ENCODE results near the gene FAM83G.

DNA sequence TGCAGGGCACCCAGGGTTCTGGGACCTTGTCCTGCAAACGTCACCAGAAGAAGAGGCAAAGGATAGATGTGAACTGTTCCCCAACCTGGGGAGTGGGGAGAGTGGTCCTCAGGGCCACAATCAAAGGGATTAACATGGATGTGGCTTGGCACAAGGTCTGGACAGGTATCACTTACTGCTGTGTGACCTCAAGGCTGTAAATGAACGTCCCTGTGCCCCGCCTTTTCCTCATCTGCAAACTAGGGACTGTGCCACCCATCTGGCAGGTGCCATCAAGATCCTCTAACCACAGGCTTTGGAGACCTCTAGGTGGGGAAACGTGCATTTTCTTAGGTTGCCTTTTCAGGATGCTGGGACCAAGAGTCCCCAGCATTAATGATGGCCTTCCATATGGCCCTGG lies 27.5 kb downstream of the FAM83G start:
- TF ChIP-seq, protein P1, sequence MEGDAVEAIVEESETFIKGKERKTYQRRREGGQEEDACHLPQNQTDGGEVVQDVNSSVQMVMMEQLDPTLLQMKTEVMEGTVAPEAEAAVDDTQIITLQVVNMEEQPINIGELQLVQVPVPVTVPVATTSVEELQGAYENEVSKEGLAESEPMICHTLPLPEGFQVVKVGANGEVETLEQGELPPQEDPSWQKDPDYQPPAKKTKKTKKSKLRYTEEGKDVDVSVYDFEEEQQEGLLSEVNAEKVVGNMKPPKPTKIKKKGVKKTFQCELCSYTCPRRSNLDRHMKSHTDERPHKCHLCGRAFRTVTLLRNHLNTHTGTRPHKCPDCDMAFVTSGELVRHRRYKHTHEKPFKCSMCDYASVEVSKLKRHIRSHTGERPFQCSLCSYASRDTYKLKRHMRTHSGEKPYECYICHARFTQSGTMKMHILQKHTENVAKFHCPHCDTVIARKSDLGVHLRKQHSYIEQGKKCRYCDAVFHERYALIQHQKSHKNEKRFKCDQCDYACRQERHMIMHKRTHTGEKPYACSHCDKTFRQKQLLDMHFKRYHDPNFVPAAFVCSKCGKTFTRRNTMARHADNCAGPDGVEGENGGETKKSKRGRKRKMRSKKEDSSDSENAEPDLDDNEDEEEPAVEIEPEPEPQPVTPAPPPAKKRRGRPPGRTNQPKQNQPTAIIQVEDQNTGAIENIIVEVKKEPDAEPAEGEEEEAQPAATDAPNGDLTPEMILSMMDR (conservative IDR thresholded peaks at IDR 0.05; ENCODE audit: low read length) = no peak
- no peak for TF ChIP-seq EZH2phosphoT487 (IDR thresholded peaks at IDR 0.05; ENCODE audit: borderline replicate concordance, low read depth, low read length)
